Activated CD4-positive, alpha-beta T cell treated with anti-CD3 and anti-CD28 coated beads, Interleukin-2, amount 50 U/mL, for 16 hours (primary cell): ENCODE results near the gene ARL6IP4.
A peak's percentile ranks its signal among the peaks of the same experiment; 100 is the strongest.

Experiments
- DNase-seq: peaks from one replicate; pipeline ENCODE4 v3.0.0-alpha.2; 2020

ARL6IP4 gene

GRCh38 chr12:122979001-122979907 lies 1.2 kb upstream of the ARL6IP4 start:
- no peak for DNase-seq

GRCh38 chr12:122979908-122980182 lies 636 bp upstream of the ARL6IP4 start:
- DNase-seq, result no peak

GRCh38 chr12:122981036-122981471 lies 573 bp downstream of the ARL6IP4 start:
- DNase-seq, result peak; percentile 14

GRCh38 chr12:122981587-122982476 lies 1.4 kb downstream of the ARL6IP4 start:
- no peak for DNase-seq

- no peak for DNase-seq
These were observed 2.0 kb downstream of the ARL6IP4 start for GRCh38 chr12:122982477-122982815.

- no peak for DNase-seq
These were observed 2.7 kb downstream of the ARL6IP4 start for GRCh38 chr12:122982963-122983788.

- no peak for DNase-seq
These were observed 3.5 kb downstream of the ARL6IP4 start for GRCh38 chr12:122983789-122984515.

GRCh38 chr12:122984612-122985337 lies 4.3 kb downstream of the ARL6IP4 start:
- no peak for DNase-seq

- no peak for DNase-seq
These were observed 5.1 kb downstream of the ARL6IP4 start for GRCh38 chr12:122985338-122986257.

- no peak for DNase-seq
These were observed 5.9 kb downstream of the ARL6IP4 start for GRCh38 chr12:122986258-122986871.

GRCh38 chr12:122987086-122987951 lies 6.8 kb downstream of the ARL6IP4 start:
- no peak for DNase-seq

- DNase-seq, result no peak
These were observed 7.6 kb downstream of the ARL6IP4 start for GRCh38 chr12:122988036-122988435.

- no peak for DNase-seq
These were observed 8.2 kb downstream of the ARL6IP4 start for GRCh38 chr12:122988612-122989212.

- no peak for DNase-seq
These were observed 8.9 kb downstream of the ARL6IP4 start for GRCh38 chr12:122989225-122989839.

GRCh38 chr12:122989874-122990419 lies 9.5 kb downstream of the ARL6IP4 start:
- DNase-seq, result no peak

GRCh38 chr12:122990561-122990960 lies 10.1 kb downstream of the ARL6IP4 start:
- no peak for DNase-seq

GRCh38 chr12:122990961-122991622 lies 10.6 kb downstream of the ARL6IP4 start:
- DNase-seq, result no peak
